IMR-90 (cell line): ENCODE data around the gene NAA80. TPM values are rescaled to one million over a fixed set of nuclear protein-coding genes. Genes with fewer than 3 reads are reported as not detected.

Experiments used
- ATAC-seq: fragments of 200-7000 bp; cut with Tn5 transposase; 2 replicates; pipeline ENCODE4 v1.9.1; 2020; ENCODE audit warnings: low read depth, mild to moderate bottlenecking, moderate library complexity
- BruUV-seq: library from RNA; stranded (reverse); fragments of 400-500 nt; replicated peaks from 2 replicates; lab custom pipeline; 2021; lab: Mats Ljungman, UMichigan
- CTCF ChIA-PET: fragments of 300-600 bp; formaldehyde crosslinking; extraction: SDS; loops from one replicate; lab custom pipeline; 2021; ENCODE audit warnings: antibody characterized with exemption; lab: Yijun Ruan, JAX
- POLR2A ChIA-PET: fragments of 300-600 bp; sonication (Branson Sonifier 250); formaldehyde crosslinking; loops from one replicate; lab custom pipeline; 2022; ENCODE audit warnings: antibody characterized with exemption; ENCODE audit not compliant: unreplicated experiment; lab: Charles Lee
- DNase-seq: peaks from one replicate; pipeline ENCODE4 v3.0.0; 2013
- H2AFZ ChIP-seq: replicated peaks from 2 replicates; pipeline ENCODE3; 2013; ENCODE audit warnings: low read length, mild to moderate bottlenecking; ENCODE audit not compliant: poor library complexity
- H2AK5ac ChIP-seq: 2 replicates; pipeline ENCODE4 v1.6.1; 2013; ENCODE audit warnings: low read depth, low read length, inconsistent platforms
- H2AK9ac ChIP-seq: replicated peaks from 2 replicates; pipeline ENCODE3; 2013; ENCODE audit warnings: mild to moderate bottlenecking, low read depth, low read length, moderate library complexity; ENCODE audit not compliant: poor library complexity
- H2BK120ac ChIP-seq: 2 replicates; pipeline ENCODE4 v1.6.1; 2013; ENCODE audit warnings: low read depth, low read length, inconsistent platforms
- H2BK15ac ChIP-seq: 3 replicates; pipeline ENCODE4 v1.6.1; 2013; ENCODE audit warnings: low read depth, low read length, inconsistent platforms
- H2BK20ac ChIP-seq: 2 replicates; pipeline ENCODE4 v1.6.1; 2013; ENCODE audit warnings: low read depth, mild to moderate bottlenecking, inconsistent platforms, low read length, moderate library complexity
- H2BK5ac ChIP-seq: 2 replicates; pipeline ENCODE4 v1.6.1; 2013; ENCODE audit warnings: mild to moderate bottlenecking, low read depth, low read length, inconsistent platforms; ENCODE audit not compliant: poor library complexity, severe bottlenecking
- H3K14ac ChIP-seq: replicated peaks from 2 replicates; pipeline ENCODE4 v1.6.1; 2013; ENCODE audit warnings: low read depth, low read length, inconsistent platforms
- H3K18ac ChIP-seq: 2 replicates; pipeline ENCODE4 v1.6.1; 2013; ENCODE audit warnings: low read depth, low read length, control low read depth
- H3K23ac ChIP-seq: 2 replicates; pipeline ENCODE4 v1.6.1; 2013; ENCODE audit warnings: low read depth, low read length, inconsistent platforms
- H3K27ac ChIP-seq: 2 replicates; pipeline ENCODE4 v1.5.1; 2013; ENCODE audit warnings: mild to moderate bottlenecking, control low read depth, low read length; ENCODE audit not compliant: insufficient read depth
- H3K27me3 ChIP-seq: 2 replicates; pipeline ENCODE4 v1.6.1; 2013; ENCODE audit warnings: low read length; ENCODE audit not compliant: control insufficient read depth, insufficient read depth
- H3K36me3 ChIP-seq: 2 replicates; pipeline ENCODE4 v1.6.1; 2013; ENCODE audit warnings: low read length, mixed read lengths; ENCODE audit not compliant: control insufficient read depth, insufficient read depth
- H3K4ac ChIP-seq: 2 replicates; pipeline ENCODE4 v1.6.1; 2013; ENCODE audit warnings: low read depth, low read length, inconsistent platforms
- H3K4me1 ChIP-seq: 2 replicates; pipeline ENCODE4 v1.6.1; 2013; ENCODE audit warnings: low read length, mixed read lengths; ENCODE audit not compliant: control insufficient read depth, insufficient read depth
- H3K4me2 ChIP-seq: 2 replicates; pipeline ENCODE4 v1.6.1; 2013; ENCODE audit warnings: low read depth, mild to moderate bottlenecking, control low read depth, low read length, moderate library complexity
- H3K4me3 ChIP-seq: 2 replicates; pipeline ENCODE4 v1.5.1; 2013; ENCODE audit warnings: low read depth, mild to moderate bottlenecking, control low read depth, low read length, moderate library complexity; ENCODE audit not compliant: insufficient read depth
- H3K56ac ChIP-seq: 2 replicates; pipeline ENCODE4 v1.6.1; 2013; ENCODE audit warnings: low read length, inconsistent platforms; ENCODE audit not compliant: insufficient read depth; ENCODE audit errors: extremely low read depth
- H3K79me1 ChIP-seq, 2 experiments: 2 replicates each; pipeline ENCODE4 v1.6.1; 2013; ENCODE audit warnings: low read length in 2 of 2, inconsistent platforms in 1 of 2, low read depth in 1 of 2
- H3K9ac ChIP-seq: 2 replicates; pipeline ENCODE4 v1.6.1; 2013; ENCODE audit warnings: low read depth, low read length, control low read depth
- H3K9me1 ChIP-seq: 2 replicates; pipeline ENCODE4 v1.6.1; 2013; ENCODE audit warnings: low read length, inconsistent platforms; ENCODE audit not compliant: insufficient read depth
- H3K9me3 ChIP-seq: 2 replicates; pipeline ENCODE4 v1.6.1; 2013; ENCODE audit warnings: low read length; ENCODE audit not compliant: control insufficient read depth, insufficient read depth
- H4K20me1 ChIP-seq: 2 replicates; pipeline ENCODE4 v1.6.1; 2013; ENCODE audit warnings: low read length, inconsistent platforms; ENCODE audit not compliant: insufficient read depth
- H4K5ac ChIP-seq: 2 replicates; pipeline ENCODE4 v1.6.1; 2013; ENCODE audit warnings: mild to moderate bottlenecking, low read depth, low read length, control low read depth
- H4K8ac ChIP-seq, 2 experiments: 2 replicates each; pipeline ENCODE4 v1.6.1; 2013; ENCODE audit warnings: low read depth in 2 of 2, low read length in 2 of 2, control low read depth in 1 of 2, inconsistent platforms in 1 of 2
- H4K91ac ChIP-seq: 2 replicates; pipeline ENCODE4 v1.6.1; 2013; ENCODE audit warnings: low read depth, low read length, inconsistent platforms; ENCODE audit not compliant: insufficient read depth
- BHLHE40 ChIP-seq: fragments of 150-350 bp; IDR thresholded peaks from 2 replicates; pipeline ENCODE4 v1.6.1; 2016; ENCODE audit warnings: mild to moderate bottlenecking, low read depth, low read length
- CEBPB ChIP-seq: IDR thresholded peaks from 2 replicates; pipeline ENCODE4 v1.6.1; 2012; ENCODE audit warnings: low read depth, low read length, improper control_type of control experiment
- CHD1 ChIP-seq: IDR thresholded peaks from 2 replicates; pipeline ENCODE4 v1.6.1; 2012; ENCODE audit warnings: low read depth, low read length, improper control_type of control experiment
- FOS ChIP-seq: fragments of 150-350 bp; IDR thresholded peaks from 2 replicates; pipeline ENCODE4 v1.6.1; 2016; ENCODE audit warnings: low read depth, low read length
- MAZ ChIP-seq: IDR thresholded peaks from 2 replicates; pipeline ENCODE4 v1.6.1; 2012; ENCODE audit warnings: low read depth, mild to moderate bottlenecking, low read length, improper control_type of control experiment, moderate library complexity, borderline replicate concordance
- MXI1 ChIP-seq: IDR thresholded peaks from 2 replicates; pipeline ENCODE4 v1.6.1; 2012; ENCODE audit warnings: low read depth, mild to moderate bottlenecking, low read length, moderate library complexity, borderline replicate concordance
- POLR2A ChIP-seq: IDR thresholded peaks from 2 replicates; pipeline ENCODE4 v1.6.1; 2012; ENCODE audit warnings: mild to moderate bottlenecking, low read depth, low read length
- RAD21 ChIP-seq: IDR thresholded peaks from 2 replicates; pipeline ENCODE4 v1.6.1; 2012; ENCODE audit warnings: low read length, improper control_type of control experiment
- RCOR1 ChIP-seq: IDR thresholded peaks from 2 replicates; pipeline ENCODE4 v1.6.1; 2012; ENCODE audit warnings: mild to moderate bottlenecking, low read length, improper control_type of control experiment; ENCODE audit not compliant: insufficient replicate concordance
- RFX5 ChIP-seq: IDR thresholded peaks from 2 replicates; pipeline ENCODE4 v1.8.0; 2012; ENCODE audit warnings: low read depth, mild to moderate bottlenecking, low read length, moderate library complexity
- SMC3 ChIP-seq: fragments of 150-350 bp; IDR thresholded peaks from 2 replicates; pipeline ENCODE4 v1.6.1; 2016; ENCODE audit warnings: low read depth, mild to moderate bottlenecking, antibody characterized with exemption, low read length, moderate library complexity
- WGBS, 2 experiments: methylation state at CpG; one replicate each; pipeline versions ENCODE4 v1.1.5 to v1.1.7; 2013; ENCODE audit warnings: missing lambda C conversion rate in 2 of 2; ENCODE audit not compliant: insufficient read length in 1 of 2; ENCODE audit errors: extremely low coverage in 2 of 2; 5-methylcytosine and 5-hydroxymethylcytosine counted together
- dilution Hi-C: fragments of 300-500 bp; cut with HindIII; formaldehyde crosslinking; loops from one replicate; pipeline ENCODE4 v1.14.3; 2018; ENCODE audit warnings: low sequenced_read_pairs; ENCODE audit not compliant: unreplicated experiment
- in situ Hi-C: fragments of 300-500 bp; cut with MboI; formaldehyde crosslinking; loops from 3 replicates; pipeline ENCODE4 v1.14.3; 2019; ENCODE audit warnings: low sequenced_read_pairs, inconsistent platforms, mixed read lengths
- intact Hi-C: fragments of 100-400 bp; cut with micrococcal nuclease; formaldehyde crosslinking; loops from 2 replicates; pipeline ENCODE4 v1.10.0; 2022
- polyA plus RNA-seq, 3 experiments: library from polyadenylated mRNA; depleted of rRNA; stranded (reverse); fragments of >200 nt; gene quantifications; 2 replicates each; pipeline ENCODE4 v1.2.3, GENCODE V29; 2012; ENCODE audit warnings: low replicate concordance in 1 of 3
- total RNA-seq: library from RNA; depleted of rRNA; stranded (reverse); fragments of >200 nt; gene quantifications from 2 replicates; pipeline ENCODE4 v1.2.3, GENCODE V29; 2012
- TF ChIP-seq, protein P1 (sequence below): conservative IDR thresholded peaks from 2 replicates; pipeline ENCODE4 v1.5.1; 2012; ENCODE audit warnings: mild to moderate bottlenecking, low read depth, low read length, improper control_type of control experiment
- TF ChIP-seq, protein P2 (sequence below): fragments of 150-350 bp; IDR thresholded peaks from 2 replicates; pipeline ENCODE4 v1.6.1; 2017; ENCODE audit warnings: mild to moderate bottlenecking, antibody characterized with exemption, low read length, low read depth
- TF ChIP-seq, protein P3 (sequence below): fragments of 150-350 bp; IDR thresholded peaks from 2 replicates; pipeline ENCODE4 v1.6.1; 2016; ENCODE audit warnings: low read depth, mild to moderate bottlenecking, low read length, moderate library complexity, borderline replicate concordance

The NAA80 gene
- total and polyA plus RNA-seq, 2 of the 4 experiments (the other 2 are of a cell fraction), result 5.0 to 14.4 TPM

DNA sequence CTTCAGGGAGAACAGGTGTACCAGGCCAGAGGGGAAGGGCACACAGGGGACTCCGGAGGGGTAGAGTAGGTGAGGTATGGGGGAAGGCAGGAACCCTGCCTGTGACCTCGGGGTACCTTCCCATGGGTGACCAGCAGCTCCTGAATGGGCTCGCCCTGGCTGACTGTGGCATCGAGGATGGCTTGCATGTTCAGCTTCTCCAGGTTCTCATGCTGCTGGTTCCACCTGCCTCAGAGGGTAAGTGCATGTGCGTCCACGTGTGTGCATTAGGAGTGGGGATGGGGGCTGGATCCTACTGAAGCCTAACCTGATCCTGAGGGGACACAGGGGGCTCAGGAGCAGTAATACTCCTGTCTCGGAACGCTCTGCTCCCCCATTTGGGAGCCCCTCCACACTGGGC is 45.8 kb upstream of the NAA80 start:
- no peak for DNase-seq
- no peak overlapping the region for H3K56ac ChIP-seq
- no peak overlapping the region for H2BK15ac ChIP-seq
- H3K9ac ChIP-seq, result no peak overlapping the region
- no peak overlapping the region for H2BK120ac ChIP-seq
- no peak overlapping the region for H2AK9ac ChIP-seq
- peak overlapping the region; percentile 48; the same call in 1 of the 2 replicates for H3K4me3 ChIP-seq
- H4K5ac ChIP-seq, result no peak overlapping the region
- 100% methylated on average over 1 of the region's 8 CpGs; no CpG with 5 or more reads in 1 of the 2 experiments for WGBS, 2 experiments
- peaks cover 2% of the 10 kb centered on the region for H4K20me1 ChIP-seq
- peaks cover 15% of the 10 kb centered on the region for H3K4me1 ChIP-seq
- dilution Hi-C loops (no loop called here), intact Hi-C loops (loop anchor here (5.0 kb wide), 1 partner anchor 1042 kb away; the partner anchor contains the start of gene MANF), in situ Hi-C loops (loop anchor here (5.0 to 25.0 kb wide), 4 partner anchors 202 to 1817 kb away; partner anchors contain the start of genes ABHD14B, GPR62, MANF and PCBP4)
- peak overlapping the region; percentile 99 for H3K4me2 ChIP-seq
- peaks cover 9 to 20% of the 10 kb centered on the region in 2 experiments for H3K79me1 ChIP-seq
- no peaks in the 10 kb centered on the region for H3K27me3 ChIP-seq
- no peak overlapping the region for H2AK5ac ChIP-seq
- H3K14ac ChIP-seq, result no peak overlapping the region
- H2BK20ac ChIP-seq, result no peak overlapping the region
- ChIA-PET CTCF (interaction anchor here (0.6 kb wide), 1 partner anchor 197 kb away, joined by 5 read pairs; no protein-coding TSS in a partner anchor), POLR2A (no interaction called here)
- H3K23ac ChIP-seq, result no peak overlapping the region
- H3K9me1 ChIP-seq, result no peaks in the 10 kb centered on the region; the same call in none of the 2 replicates
- no peaks in the 10 kb centered on the region for H3K9me3 ChIP-seq
- no TSS peak for BruUV-seq
- no peak overlapping the region for H2BK5ac ChIP-seq
- no peak overlapping the region for H3K18ac ChIP-seq
- H3K36me3 ChIP-seq, result peaks cover 9% of the 10 kb centered on the region; the same call in 1 of the 2 replicates
- H2AFZ ChIP-seq, result peak overlapping the region; percentile 95
- H4K91ac ChIP-seq, result no peak overlapping the region
- no peak overlapping the region for H3K4ac ChIP-seq
- no peak for ATAC-seq
- no peak overlapping the region for H4K8ac ChIP-seq
- no peak overlapping the region for H3K27ac ChIP-seq
- TF ChIP-seq, protein P1, sequence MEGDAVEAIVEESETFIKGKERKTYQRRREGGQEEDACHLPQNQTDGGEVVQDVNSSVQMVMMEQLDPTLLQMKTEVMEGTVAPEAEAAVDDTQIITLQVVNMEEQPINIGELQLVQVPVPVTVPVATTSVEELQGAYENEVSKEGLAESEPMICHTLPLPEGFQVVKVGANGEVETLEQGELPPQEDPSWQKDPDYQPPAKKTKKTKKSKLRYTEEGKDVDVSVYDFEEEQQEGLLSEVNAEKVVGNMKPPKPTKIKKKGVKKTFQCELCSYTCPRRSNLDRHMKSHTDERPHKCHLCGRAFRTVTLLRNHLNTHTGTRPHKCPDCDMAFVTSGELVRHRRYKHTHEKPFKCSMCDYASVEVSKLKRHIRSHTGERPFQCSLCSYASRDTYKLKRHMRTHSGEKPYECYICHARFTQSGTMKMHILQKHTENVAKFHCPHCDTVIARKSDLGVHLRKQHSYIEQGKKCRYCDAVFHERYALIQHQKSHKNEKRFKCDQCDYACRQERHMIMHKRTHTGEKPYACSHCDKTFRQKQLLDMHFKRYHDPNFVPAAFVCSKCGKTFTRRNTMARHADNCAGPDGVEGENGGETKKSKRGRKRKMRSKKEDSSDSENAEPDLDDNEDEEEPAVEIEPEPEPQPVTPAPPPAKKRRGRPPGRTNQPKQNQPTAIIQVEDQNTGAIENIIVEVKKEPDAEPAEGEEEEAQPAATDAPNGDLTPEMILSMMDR, result no peak
- TF ChIP-seq RCOR1 (no peak), MXI1 (no peak), RAD21 (no peak), CHD1 (no peak), FOS (no peak), RFX5 (no peak), CEBPB (no peak), BHLHE40 (no peak), MAZ (no peak), POLR2A (no peak), SMC3 (no peak)
- TF ChIP-seq, protein P2, sequence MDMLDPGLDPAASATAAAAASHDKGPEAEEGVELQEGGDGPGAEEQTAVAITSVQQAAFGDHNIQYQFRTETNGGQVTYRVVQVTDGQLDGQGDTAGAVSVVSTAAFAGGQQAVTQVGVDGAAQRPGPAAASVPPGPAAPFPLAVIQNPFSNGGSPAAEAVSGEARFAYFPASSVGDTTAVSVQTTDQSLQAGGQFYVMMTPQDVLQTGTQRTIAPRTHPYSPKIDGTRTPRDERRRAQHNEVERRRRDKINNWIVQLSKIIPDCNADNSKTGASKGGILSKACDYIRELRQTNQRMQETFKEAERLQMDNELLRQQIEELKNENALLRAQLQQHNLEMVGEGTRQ, result no peak
- TF ChIP-seq, protein P3, sequence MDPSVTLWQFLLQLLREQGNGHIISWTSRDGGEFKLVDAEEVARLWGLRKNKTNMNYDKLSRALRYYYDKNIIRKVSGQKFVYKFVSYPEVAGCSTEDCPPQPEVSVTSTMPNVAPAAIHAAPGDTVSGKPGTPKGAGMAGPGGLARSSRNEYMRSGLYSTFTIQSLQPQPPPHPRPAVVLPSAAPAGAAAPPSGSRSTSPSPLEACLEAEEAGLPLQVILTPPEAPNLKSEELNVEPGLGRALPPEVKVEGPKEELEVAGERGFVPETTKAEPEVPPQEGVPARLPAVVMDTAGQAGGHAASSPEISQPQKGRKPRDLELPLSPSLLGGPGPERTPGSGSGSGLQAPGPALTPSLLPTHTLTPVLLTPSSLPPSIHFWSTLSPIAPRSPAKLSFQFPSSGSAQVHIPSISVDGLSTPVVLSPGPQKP, result no peak
